ENCODE results near the gene FAM200B.

Gene FAM200B

DNA sequence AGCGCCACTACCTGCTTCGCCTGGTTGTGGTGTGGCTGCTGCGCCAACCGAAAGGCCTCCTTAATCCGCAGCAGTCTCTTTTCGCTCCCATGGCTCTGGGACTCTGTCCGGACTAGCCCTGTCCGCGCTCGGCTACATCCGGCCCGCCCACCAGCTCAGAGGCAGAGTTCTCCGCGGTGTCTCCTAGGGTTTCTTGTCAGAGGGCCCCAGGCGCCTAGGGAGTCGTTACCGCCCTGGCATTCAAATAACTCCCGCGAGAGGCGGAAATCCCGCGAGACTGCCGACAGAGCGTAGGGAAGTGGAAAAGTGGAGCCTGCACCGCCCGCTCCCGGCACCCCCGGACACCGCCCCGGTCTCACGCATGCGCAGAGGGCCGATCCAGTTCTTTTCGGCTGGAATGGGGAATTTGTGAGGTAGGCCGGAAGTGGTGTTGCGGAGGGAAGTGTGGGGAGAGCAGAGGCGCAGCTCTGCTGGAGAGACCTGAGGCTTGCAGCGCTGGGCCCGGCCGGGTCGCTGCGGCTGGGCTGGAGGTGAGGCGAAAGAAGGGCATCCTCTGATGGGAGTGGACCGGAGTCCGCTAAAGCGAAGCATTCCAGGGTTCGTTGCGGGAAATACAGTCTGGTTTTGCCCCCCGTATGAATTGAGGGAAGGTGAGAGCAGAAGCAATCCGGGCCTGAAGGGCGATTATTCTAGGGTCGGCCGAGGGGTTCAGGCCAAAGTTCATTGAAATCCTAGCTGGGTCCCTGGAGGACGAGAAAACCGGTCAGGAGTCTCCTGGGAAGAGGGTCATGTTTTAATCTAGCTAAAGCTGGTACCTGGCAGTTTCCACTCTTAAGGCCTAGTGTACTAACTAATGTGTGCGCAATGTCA is at the start of gene FAM200B:
FAM200B (plus strand) TSS at position 456 of the 870 bp plus-strand sequence. CDS start 5,151 bp downstream, outside the sequence.
- peak; percentile 99 for DNase-seq (ENCODE audit: low read depth)

DNA sequence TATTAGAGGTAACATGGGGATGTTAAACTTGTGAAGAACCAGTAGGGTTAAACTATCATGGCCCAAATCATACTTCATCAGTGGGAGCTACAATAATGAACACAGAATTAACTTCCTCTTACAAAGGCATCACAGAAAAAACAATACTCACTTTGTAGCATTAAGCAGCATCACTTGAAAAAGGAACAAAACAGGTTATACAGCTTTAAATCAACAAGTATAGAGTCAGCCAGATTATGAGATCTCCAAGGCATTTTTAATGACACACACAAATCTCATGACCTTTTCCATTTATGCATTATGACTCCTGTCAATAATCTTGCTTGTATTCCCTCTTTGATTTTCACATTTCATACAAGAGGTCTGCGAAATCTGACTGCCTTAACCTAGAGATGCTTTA is 44.8 kb upstream of the FAM200B start:
- no peak for DNase-seq (ENCODE audit: low read depth)

DNA sequence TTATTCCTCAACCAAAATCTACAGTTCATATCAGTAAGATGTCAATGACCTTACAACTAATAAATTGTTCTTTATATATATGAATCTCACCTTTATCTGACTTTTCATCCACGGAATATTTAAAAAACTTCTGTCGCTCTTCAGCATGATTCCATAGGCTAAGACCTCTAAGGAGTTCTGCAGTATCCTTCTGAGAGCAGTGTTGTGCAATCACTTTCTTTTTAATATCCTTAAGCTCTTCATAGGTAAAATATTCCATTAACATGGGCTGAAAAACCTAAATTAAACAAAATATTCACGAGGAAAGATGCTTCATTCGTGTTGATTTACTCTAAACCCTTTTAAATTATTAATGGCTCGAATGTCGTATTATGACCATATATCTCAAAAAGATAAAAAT is 43.2 kb upstream of the FAM200B start:
- no peak for DNase-seq (ENCODE audit: low read depth)

DNA sequence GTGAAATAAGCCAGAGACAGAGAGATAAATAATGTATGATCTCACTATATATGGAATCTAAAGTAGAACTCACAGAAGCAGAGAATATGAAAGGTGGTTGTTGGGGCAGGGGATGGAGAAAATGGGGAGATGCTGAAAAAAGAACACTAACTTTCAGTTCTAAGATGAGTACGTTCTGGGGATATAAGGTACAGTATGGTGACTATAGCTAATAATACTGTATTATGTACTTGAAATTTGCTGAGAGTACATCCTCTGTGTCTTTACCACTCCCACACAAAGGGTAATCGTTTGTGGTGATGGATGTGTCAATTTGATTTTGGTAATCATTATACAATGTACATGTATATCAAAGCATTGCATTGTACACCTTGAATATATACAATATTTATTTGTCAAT is 33.0 kb upstream of the FAM200B start:
- DNase-seq (ENCODE audit: low read depth), result no peak

DNA sequence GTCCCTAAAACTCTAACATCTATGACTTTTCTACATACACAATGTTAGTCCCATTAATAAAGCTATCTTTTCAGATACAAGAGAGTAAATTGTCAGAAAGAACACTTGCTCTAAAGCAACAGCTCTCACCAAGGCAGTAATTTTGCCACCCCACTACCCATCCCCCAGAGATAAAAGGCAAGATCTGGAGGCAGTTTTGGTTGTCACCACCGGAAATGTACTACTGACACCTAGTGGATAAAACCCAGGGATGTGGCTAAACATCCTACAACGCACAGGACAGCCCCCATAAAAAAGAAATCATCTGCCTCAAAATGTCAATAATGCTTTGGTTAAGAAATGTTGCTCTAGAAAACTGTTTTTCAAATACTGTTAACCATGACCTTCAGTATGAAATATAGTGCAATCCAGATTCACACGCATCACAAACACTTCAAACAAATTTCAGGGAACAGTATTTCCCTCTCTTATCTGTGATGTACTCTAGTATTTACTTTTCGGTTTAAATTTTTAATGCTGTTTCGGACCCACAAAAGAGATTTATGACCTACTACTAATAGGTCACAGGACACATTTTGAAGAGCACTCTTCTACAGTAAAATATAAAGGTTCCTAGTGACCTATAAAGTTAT is 31.6 kb upstream of the FAM200B start:
- DNase-seq (ENCODE audit: low read depth), result peak; percentile 33

DNA sequence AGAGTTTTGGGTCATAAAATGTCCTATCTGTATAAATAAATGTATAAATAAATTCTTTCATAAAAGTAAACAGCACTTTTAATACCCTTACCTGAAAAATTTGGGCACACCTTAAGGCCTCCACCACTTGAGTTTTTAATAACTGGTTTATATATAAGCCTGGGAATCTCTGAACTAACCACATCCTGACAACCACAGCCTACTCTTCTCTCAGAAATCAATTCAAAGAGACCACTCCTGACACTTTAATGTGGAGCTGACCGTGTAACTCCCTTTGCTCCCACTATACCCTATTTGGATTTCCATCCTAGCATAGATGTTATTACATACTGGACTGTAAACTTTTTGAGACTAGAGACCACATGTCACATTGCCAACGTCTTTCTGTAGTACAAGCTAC is 30.0 kb upstream of the FAM200B start:
- DNase-seq (ENCODE audit: low read depth), result no peak

DNA sequence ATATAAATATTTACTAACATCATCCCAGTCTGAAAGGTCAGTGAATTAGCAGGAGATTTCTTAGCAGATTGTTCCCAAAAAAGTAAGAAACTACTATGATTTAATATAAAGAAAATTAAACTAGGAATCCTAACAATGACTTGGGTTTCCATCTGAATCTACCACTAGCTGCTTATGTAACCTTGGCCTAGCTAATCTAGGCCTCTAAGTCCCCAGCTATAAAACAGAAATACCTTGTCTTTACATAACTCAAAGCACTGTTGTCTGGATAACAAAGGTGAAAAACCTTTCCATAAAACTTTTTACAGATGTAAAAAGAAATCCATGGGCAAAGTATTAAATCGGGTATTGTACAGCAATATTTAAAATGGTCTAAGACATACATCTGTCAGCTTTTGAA is 29.4 kb upstream of the FAM200B start:
- no peak for DNase-seq (ENCODE audit: low read depth)

DNA sequence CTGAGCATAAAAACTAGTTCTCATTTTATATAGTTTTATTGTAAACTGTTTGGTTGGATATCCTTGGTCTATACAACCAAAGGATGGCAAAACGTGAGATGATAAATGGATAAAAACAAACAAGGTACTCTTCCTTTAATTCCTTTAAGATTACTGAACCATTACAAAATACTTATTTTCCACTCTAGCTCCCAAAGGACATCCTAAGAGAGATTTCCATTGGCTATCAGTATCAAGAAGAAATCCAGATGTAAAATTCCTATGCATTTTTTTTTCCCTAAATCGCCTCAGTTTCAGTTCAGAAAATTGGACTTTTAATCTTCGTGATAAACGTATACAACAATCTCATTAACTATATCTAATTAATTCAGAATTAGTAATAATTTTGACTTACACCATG is 28.8 kb upstream of the FAM200B start:
- DNase-seq (ENCODE audit: low read depth), result no peak

DNA sequence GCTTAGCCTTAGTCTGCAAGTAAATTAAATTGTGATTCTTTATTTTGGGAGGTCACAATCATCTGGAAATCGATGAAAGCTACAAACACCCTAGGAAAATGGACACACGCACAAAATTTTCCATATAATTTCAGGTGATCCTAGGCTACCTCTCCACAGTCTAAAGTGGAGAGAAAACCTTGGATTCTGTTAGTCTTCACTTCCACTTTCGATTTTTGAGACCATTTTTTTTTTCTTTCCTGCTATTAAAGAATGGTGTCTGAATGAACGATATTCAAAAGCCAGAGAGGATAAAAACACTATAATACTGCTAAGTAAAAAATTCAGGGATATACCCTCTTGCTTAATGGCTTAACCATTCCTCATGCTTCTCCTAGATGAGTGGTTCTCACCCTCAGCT is 28.2 kb upstream of the FAM200B start:
- no peak for DNase-seq (ENCODE audit: low read depth)

DNA sequence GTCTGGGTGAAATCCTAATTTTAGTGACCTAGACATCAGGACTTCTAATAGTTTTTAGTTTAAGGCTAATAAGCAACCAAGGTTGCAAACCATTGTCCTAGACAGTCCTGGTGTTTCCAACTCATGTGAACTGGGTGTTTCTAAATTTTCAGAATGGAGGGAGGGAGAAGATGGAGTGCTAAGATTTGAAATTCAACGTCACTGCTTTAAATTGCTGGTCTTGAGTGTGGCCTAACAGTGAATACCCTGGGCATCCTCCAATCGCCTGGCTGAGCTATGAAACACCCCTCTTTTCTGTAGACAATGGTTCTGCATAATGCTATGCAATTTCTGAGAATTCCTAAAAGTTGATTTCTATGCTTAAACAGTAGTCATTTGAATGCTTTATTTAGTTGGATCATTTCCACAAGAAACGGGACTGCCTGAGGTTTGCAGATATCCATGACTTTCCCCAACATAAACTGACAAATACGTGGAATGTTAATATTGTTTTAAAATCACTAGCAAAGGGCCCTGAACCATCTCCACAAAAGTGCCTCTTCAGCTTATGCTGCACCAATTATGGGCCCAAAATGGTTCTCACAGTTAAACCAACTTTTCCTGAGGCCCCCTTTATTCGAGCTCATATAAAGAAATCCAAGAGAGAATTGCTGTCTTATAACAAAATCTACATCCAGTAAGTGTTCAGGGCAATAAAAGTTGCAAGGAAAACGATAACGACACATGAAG is 27.6 kb upstream of the FAM200B start:
- DNase-seq (ENCODE audit: low read depth), result no peak

DNA sequence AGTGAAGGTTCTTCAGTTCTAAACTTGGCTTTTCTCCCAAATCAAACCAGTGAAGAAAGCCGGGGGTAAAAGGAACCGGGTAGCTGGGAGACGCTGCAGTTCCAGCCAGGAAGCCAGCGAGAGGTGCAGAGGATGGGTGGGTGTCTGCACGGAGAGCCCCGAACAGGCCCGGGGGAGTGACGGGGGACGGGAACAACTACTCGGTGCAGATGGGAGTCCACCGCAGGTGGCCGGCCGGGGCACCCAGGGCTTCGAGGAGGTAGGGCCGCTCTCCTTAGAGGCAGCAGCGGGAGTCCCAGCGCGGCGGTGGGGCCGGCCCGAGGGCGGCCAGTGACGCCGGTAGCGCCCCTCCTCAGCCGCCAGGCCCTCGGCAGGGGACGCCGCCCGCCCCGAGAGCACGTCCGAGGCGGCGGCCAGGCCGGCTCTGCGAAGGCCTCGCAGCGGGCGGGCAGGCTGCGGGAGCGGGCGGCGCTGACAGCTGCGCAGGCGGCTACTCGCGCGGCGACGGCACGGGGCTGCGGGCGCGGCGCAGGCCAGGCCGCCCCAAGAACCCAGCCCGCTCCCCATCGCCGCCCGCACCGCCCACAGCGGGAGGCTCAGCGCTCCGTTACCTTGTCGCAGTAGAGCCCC is 26.9 kb upstream of the FAM200B start:
- DNase-seq (ENCODE audit: low read depth), result peak; percentile 24

DNA sequence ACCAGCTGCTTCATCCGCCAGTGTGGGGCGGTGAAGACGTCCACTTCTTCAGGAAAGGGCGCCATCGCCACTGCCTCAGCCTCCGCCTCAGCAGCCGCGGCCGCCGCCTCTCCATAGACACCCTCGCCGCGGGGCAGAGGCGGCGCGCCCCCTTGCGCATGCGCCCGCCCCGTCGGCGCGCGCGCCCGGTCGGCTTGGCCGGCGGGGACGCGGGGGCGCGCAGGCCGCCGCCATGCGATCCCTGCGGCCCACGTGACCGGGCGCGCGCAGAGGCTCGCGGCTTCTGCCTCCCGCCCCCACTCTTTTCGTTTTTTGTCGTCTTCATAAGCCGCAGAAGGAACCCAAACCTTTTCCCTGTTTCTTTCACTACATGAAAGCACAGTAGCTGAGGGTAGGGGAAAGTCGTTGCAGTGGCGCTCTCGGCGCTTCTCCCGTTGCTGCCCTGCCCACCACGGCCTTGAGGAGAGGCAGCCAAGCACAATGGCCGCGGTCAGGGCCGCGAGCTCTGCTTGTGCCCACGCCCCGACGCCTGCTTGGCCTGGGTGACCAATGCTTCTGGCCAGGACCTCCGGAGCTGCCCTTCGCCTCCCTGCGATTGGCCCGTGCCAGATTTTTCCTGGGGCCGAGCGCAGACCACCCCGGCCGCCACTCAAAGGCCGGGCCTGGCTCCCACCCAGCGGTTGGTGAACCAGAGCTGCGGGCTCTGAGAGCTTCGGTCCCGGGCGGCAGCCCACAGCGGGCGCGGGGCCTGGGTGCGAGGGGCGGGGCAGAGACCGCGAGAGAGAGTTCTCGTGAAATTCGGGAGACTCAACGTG is 26.2 kb upstream of the FAM200B start, which contains the start of gene FBXL5:
FBXL5 (minus strand) TSS at position 135 of the 815 bp plus-strand sequence; CDS start at position 65, 70 bp downstream.
- DNase-seq (ENCODE audit: low read depth), result peak; percentile 76

DNA sequence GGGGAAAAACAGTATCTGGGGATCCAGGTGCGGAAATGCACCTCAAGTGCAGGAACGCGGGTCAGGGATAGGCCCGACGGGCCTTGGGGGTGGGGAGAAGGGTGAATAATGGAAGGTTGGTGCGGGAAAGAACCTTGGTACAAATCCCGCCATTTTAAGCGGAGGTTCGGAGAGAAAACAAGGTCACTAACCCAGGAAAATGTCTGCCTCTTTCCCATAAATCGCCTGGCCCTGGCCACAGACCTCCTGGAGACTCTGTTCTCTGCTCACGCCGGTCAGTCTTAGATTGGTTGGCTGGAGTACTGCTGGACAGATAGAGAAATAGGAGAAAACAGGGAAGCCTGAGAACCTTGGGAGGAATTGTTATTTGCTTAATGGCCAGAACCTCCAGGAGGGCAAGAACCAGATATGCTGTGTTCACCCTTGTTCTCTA is 25.6 kb upstream of the FAM200B start:
- DNase-seq (ENCODE audit: low read depth), result no peak

DNA sequence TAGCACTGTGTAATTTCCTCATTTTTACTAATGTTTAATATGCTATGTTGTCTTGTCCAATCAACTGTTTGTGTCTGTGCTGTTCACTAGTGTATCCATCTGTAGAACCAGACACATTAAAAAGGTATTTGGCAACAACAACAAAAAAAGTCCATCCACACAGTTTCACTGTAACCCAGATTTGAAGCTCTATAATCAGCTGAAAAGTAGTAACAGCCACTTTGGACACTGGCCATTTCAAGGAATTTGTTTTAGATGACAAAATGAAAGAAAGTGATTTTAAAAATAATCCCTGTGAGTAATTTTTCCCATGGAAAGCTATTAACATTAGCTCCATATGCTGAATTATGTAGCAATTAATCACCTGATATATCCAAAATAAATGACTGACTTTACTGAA is 24.3 kb upstream of the FAM200B start:
- DNase-seq (ENCODE audit: low read depth), result no peak

DNA sequence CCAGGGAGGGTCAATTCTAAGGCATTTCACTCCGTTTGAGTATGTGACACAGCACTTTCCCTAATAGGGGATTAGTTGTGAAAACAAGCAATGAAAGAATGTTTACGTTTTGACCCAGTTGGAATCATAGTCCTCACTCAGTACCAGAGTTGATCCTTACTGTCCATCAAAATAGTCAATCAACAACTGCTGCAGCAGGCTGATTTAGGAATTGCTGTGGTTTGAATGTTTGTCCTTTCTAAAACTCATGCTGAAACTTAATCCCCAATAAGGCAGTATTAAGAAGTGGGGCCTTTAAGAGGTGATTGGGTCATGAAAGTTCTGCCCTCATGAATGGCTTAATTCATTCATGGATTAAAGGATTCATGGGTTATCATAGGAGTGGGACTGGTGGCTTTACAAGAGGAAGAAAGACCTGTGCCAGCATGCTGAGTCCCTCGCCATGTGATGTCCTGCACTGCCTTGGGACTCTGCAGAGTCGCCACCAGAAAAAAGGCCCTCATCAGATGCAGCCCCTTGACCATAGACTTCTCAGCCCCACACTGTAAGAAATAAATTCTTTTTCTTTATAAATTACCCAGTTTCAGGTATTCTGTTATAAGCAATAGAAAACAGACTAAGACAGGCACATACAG is 23.4 kb upstream of the FAM200B start:
- no peak for DNase-seq (ENCODE audit: low read depth)

DNA sequence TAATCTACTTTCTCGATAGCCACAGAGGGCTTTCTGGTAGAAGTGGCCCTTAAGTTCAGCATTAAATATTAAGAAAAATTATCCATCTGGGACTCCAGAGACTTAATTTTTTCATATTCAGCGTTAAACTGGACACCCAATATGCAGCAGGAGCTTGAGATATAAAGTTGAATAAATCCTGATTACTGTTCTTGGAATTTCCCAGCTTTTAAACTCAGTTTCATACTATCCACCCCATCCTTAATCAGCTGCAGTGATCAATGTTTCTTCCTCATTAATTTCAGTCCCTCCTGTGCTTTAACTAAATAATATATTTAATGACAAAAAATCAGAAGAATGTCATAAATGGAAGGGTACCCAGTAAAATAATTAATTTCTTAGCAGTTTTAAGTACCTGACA is 22.8 kb upstream of the FAM200B start:
- no peak for DNase-seq (ENCODE audit: low read depth)

DNA sequence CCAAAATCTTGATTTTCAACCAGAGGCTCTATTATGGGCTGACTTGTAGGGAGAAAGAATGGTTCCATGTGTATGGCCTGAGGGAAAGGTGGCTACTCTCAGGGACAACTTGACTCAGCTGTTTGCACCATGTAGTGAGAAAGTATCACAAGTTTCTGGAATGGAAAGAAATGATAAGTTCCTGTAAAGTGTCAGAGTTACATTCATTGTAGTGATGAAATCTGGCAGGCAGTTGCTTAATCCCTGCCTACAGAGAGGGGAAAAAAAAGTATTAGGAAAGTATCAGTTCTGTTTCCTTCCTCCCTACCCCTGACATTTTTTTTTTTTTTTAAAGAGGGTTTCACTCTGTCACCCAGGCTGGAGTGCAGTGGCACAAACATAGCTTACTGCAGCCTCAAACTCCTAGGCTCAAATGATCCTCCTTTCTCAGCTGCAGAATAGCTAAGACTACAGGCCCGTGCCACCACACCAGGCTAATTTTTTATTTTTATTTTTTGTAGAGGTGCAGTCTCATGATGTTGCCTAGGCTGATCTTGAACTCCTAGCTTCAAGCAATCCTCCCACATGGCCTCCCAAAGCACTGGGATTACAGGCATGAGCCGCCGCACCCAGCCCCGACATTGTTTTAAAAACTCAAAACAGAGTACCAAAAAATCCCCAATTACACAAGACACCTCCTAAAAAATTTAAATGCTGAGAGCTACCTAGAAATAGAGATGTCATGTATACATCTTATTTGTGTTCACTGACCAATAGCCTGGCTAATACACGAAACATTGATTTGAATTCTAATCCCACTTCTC is 21.7 kb upstream of the FAM200B start:
- no peak for DNase-seq (ENCODE audit: low read depth)

DNA sequence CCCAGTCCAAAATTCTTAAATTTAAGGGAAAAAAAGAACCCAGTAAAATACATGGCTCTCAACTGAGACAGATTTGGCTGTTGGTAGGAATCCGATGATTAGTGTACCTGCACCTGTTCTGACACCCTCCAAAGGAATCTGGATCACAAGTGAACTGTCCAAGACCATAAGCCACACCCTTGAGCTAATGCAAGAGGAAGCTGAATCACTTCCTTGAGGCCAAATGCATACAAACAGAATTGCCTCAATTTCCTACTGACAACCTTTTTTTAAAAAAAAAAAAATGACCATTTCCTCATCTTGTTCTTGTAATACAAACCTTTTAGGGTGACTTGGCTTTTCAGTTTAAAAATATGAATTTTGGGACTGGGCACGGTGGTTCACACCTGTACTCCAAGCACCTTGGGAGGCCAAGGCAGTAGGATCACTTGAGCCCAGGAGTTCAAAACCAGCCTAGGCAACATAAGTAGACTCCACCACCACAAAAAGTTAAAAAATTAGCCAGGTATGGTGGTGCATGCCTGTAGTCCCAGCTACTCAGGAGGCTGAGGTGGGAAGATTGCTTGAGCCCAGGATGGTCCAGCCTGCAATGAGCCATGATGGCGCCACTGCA is 15.8 kb upstream of the FAM200B start:
- no peak for DNase-seq (ENCODE audit: low read depth)

DNA sequence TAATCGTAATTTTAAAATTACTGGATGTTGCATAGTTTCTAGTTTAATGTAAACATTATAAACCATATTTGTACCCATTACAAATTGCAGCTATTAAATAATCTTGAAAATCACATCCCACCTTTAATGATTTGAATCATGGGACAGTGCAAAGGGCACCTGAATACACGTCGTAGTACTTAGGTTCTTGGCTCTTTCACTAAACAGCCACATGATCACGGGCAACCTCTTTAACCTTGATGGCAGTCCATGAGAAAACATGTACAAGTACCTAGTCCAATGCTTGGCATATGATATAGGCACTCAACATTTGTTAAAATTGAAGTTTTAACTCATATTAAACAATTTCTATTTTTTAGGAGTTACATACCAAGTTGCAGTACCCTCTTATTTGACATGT is 14.6 kb upstream of the FAM200B start:
- no peak for DNase-seq (ENCODE audit: low read depth)

All from activated T-cell treated with anti-CD3 and anti-CD28 coated beads for 1 hour (primary cell).